Uterus (tissue), 4 donors: Measurements from ENCODE around the gene TAF15. TPM values are rescaled to one million over a fixed set of nuclear protein-coding genes. Genes with fewer than 3 reads are reported as not detected.

Experiments
- DNase-seq, 2 donors: peaks; one replicate each; pipeline ENCODE4 v3.0.0-alpha.2; 2019 to 2020
- H3K27ac ChIP-seq, 2 donors: fragments of 200-600 bp; sonication (generic); 1 replicate in 1 of 2; 2 replicates in 1 of 2; pipeline ENCODE4 v1.5.1; 2016 to 2018
- H3K27me3 ChIP-seq, 2 donors: fragments of 200-600 bp; sonication (generic); one replicate each; pipeline ENCODE4 v1.5.1; 2018 to 2019; ENCODE audit warnings: control low read depth in 1 of 2
- H3K36me3 ChIP-seq, 2 donors: fragments of 200-600 bp; sonication (generic); one replicate each; pipeline ENCODE4 v1.5.1; 2019; ENCODE audit warnings: control low read depth in 1 of 2
- H3K4me1 ChIP-seq, 2 donors: fragments of 200-600 bp; sonication (generic); one replicate each; pipeline ENCODE4 v1.5.1; 2018 to 2019; ENCODE audit warnings: control low read depth in 1 of 2
- H3K4me3 ChIP-seq, 2 donors: fragments of 200-600 bp; sonication (generic); 1 replicate in 1 of 2; 2 replicates in 1 of 2; pipeline ENCODE4 v1.5.1; 2018 to 2019; ENCODE audit warnings: mild to moderate bottlenecking in 1 of 2
- H3K9me3 ChIP-seq, 2 donors: fragments of 200-600 bp; sonication (generic); one replicate each; pipeline ENCODE4 v1.5.1; 2019; ENCODE audit warnings: control low read depth in 1 of 2
- POLR2A ChIP-seq, 2 donors: fragments of 450-650 bp; IDR thresholded peaks; one replicate each; pipeline ENCODE4 v1.6.1; 2016; ENCODE audit warnings: antibody characterized with exemption in 2 of 2, mild to moderate bottlenecking in 1 of 2, moderate library complexity in 1 of 2
- intact Hi-C: fragments of 100-400 bp; cut with DNase I; formaldehyde crosslinking; loops from one replicate; pipeline ENCODE4 v1.15.1; 2023; ENCODE audit warnings: low total_unique reads
- total RNA-seq, 4 donors: library from RNA; depleted of rRNA in 3 of 4; stranded (reverse); fragments of >200 nt in 3 of 4; gene quantifications; one replicate each; pipeline versions ENCODE4 v1.1.0 to v1.2.4, GENCODE V29; 2014 to 2023
- TF ChIP-seq, protein P1 (sequence below), 4 experiments: fragments of 200-600 bp in 2 of 4; fragments of 450-650 bp in 2 of 4; sonication (generic) in 2 of 4; IDR thresholded peaks; one replicate each; pipeline ENCODE4 v1.5.1; 2016 to 2019; ENCODE audit warnings: antibody characterized with exemption in 4 of 4, mild to moderate bottlenecking in 2 of 4, moderate library complexity in 1 of 4
- donor health status: DM: yes; HTN: yes; CAD: no.

TAF15 gene
- total RNA-seq, 4 donors from 2014 or later: 68.5 to 167 (median 113) TPM

DNA sequence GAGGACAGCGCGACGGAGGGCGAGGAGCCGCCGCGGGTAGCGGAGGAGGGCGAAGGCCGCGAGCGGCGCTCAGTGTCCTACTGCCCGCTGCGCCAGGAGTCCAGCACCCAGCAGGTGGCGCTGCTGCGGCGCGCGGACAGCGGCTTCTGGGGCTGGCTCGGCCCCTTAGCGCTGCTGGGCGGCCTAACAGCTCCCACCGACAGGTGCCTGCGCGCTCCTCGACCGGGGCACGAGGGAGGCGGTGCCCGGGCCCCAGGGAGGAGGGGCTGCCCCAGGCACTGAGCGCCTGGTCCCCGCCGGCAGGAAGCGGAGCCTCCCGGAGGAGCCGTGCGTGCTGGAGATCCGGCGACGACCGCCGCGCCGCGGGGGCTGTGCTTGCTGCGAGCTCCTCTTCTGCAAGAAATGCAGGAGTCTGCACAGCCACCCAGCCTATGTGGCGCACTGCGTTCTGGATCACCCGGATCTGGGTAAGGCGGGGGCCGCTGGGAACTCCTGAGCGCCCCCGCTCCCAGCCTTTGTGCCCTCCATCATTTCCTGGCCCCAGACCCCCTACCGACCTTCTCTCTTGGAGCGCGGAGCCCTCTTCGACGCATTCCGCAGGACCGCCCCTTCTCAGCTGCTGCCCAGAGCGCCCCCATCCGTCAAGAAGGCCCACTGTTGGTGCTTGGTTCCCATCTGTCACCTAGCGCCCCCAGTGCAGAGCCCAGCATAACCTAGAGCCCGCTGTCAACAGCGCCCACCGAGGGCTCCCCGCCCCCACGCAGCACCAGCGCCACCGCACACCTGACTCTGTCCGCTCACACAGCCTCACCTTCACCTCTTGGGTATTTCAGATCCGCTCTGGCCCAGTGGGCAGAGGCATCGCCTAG, 44.9 kb upstream of the TAF15 start:
- Histone ChIP-seq H3K27me3 (no peaks in the 10 kb centered on the region), H3K27ac (no peak overlapping the region), H3K9me3 (no peaks in the 10 kb centered on the region), H3K4me1 (no peaks in the 10 kb centered on the region), H3K36me3 (no peaks in the 10 kb centered on the region), H3K4me3 (peak overlapping the region; percentile 20 to 38)
- TF ChIP-seq, protein P1, sequence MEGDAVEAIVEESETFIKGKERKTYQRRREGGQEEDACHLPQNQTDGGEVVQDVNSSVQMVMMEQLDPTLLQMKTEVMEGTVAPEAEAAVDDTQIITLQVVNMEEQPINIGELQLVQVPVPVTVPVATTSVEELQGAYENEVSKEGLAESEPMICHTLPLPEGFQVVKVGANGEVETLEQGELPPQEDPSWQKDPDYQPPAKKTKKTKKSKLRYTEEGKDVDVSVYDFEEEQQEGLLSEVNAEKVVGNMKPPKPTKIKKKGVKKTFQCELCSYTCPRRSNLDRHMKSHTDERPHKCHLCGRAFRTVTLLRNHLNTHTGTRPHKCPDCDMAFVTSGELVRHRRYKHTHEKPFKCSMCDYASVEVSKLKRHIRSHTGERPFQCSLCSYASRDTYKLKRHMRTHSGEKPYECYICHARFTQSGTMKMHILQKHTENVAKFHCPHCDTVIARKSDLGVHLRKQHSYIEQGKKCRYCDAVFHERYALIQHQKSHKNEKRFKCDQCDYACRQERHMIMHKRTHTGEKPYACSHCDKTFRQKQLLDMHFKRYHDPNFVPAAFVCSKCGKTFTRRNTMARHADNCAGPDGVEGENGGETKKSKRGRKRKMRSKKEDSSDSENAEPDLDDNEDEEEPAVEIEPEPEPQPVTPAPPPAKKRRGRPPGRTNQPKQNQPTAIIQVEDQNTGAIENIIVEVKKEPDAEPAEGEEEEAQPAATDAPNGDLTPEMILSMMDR (IDR thresholded peaks at IDR 0.05): peak; percentile 84 to 98 (median 96)
- peak in 1 of 2 donors; percentile 43 for TF ChIP-seq POLR2A (IDR thresholded peaks at IDR 0.05)
- intact Hi-C loops: no loop called here
- DNase-seq: peak; percentile 71 to 84

GRCh38 chr17:35765086-35765710, 44.1 kb upstream of the TAF15 start:
- TF ChIP-seq, protein P1 (IDR thresholded peaks at IDR 0.05): no peak
- no peak for TF ChIP-seq POLR2A (IDR thresholded peaks at IDR 0.05)
- Histone ChIP-seq H3K4me1 (no peaks in the 10 kb centered on the region), H3K27ac (no peak overlapping the region), H3K36me3 (no peaks in the 10 kb centered on the region), H3K9me3 (no peaks in the 10 kb centered on the region), H3K27me3 (no peaks in the 10 kb centered on the region), H3K4me3 (no peak overlapping the region)
- intact Hi-C loops: loop anchor here (5.0 kb wide), 1 partner anchor 42 kb away; the partner anchor contains the start of gene TAF15
- no peak for DNase-seq

- no peaks in the 10 kb centered on the region for H3K36me3 ChIP-seq
- DNase-seq: no peak
- no peaks in the 10 kb centered on the region for H3K4me1 ChIP-seq
- H3K9me3 ChIP-seq: no peaks in the 10 kb centered on the region
- H3K27me3 ChIP-seq: no peaks in the 10 kb centered on the region
- H3K4me3 ChIP-seq: no peak overlapping the region
- TF ChIP-seq, protein P1 (IDR thresholded peaks at IDR 0.05): no peak
- TF ChIP-seq POLR2A (IDR thresholded peaks at IDR 0.05): no peak
- H3K27ac ChIP-seq: no peak overlapping the region
- intact Hi-C loops: loop anchor here (5.0 kb wide), 1 partner anchor 41 kb away; the partner anchor contains the start of gene TAF15
These were observed 43.4 kb upstream of the TAF15 start for GRCh38 chr17:35765756-35766488.

DNA sequence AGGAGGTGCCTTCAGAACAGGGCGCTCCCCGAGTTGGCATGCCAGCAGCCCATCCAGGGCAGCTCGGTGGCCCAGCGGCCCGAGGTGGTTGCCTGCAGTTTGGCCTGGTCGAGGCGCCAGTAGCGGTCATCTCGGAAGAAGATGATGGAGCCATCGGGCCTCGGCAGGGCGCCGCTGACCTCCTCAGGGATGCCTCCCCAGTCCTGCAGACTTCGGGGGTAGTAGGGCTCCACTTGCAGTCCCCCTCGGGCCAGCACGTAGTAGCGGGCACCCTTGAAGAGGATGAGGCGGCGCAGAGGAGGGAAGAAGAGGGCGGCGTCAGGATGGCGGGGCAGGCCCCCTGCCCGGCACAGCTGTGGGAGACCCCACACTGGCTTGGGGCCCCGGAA, 42.8 kb upstream of the TAF15 start:
- no peaks in the 10 kb centered on the region for H3K36me3 ChIP-seq
- intact Hi-C loops: loop anchor here (5.0 kb wide), 1 partner anchor 41 kb away; the partner anchor contains the start of gene TAF15
- no peaks in the 10 kb centered on the region for H3K27me3 ChIP-seq
- no peak for DNase-seq
- TF ChIP-seq POLR2A (IDR thresholded peaks at IDR 0.05): no peak
- TF ChIP-seq, protein P1 (IDR thresholded peaks at IDR 0.05): no peak
- no peak overlapping the region for H3K27ac ChIP-seq
- H3K4me3 ChIP-seq: no peak overlapping the region
- H3K4me1 ChIP-seq: no peaks in the 10 kb centered on the region
- H3K9me3 ChIP-seq: no peaks in the 10 kb centered on the region
